Liver (tissue), 9 donors: ENCODE results near the gene TBC1D9B. TPM values are rescaled to one million over a fixed set of nuclear protein-coding genes. Genes with fewer than 3 reads are reported as not detected.

Experiments
- DNase-seq: peaks from one replicate; pipeline ENCODE4 v3.0.0-alpha.2; 2017; ENCODE audit warnings: low spot score
- H3K27ac ChIP-seq, 2 donors: one replicate each; pipeline ENCODE4 v1.7.0; 2013; ENCODE audit warnings: inconsistent platforms in 2 of 2, low read length in 2 of 2, control low read depth in 1 of 2, low read depth in 1 of 2, mild to moderate bottlenecking in 1 of 2
- H3K27me3 ChIP-seq, 4 donors: one replicate each; pipeline versions ENCODE4 v1.6.1 to v1.7.0; 2013; ENCODE audit warnings: low read length in 3 of 4, inconsistent platforms in 1 of 4, mild to moderate bottlenecking in 1 of 4, moderate library complexity in 1 of 4; ENCODE audit not compliant: control insufficient read depth in 4 of 4, insufficient read depth in 4 of 4
- H3K36me3 ChIP-seq, 4 donors: one replicate each; pipeline versions ENCODE4 v1.6.1 to v1.7.0; 2013; ENCODE audit warnings: low read length in 3 of 4, mild to moderate bottlenecking in 3 of 4, low read depth in 1 of 4, moderate library complexity in 1 of 4; ENCODE audit not compliant: control insufficient read depth in 4 of 4, insufficient read depth in 3 of 4
- H3K4me1 ChIP-seq, 4 donors: one replicate each; pipeline versions ENCODE4 v1.6.1 to v1.7.0; 2013; ENCODE audit warnings: low read length in 3 of 4, mild to moderate bottlenecking in 3 of 4, moderate library complexity in 1 of 4; ENCODE audit not compliant: control insufficient read depth in 4 of 4, insufficient read depth in 4 of 4
- H3K4me3 ChIP-seq, 3 donors: one replicate each; pipeline versions ENCODE4 v1.6.1 to v1.7.0; 2013; ENCODE audit warnings: low read length in 3 of 3, control low read depth in 1 of 3, low read depth in 1 of 3, mild to moderate bottlenecking in 1 of 3
- H3K9ac ChIP-seq, 2 donors: one replicate each; pipeline ENCODE4 v1.7.0; 2013; ENCODE audit warnings: low read length in 2 of 2, mild to moderate bottlenecking in 2 of 2, moderate library complexity in 2 of 2, control low read depth in 1 of 2, low read depth in 1 of 2
- H3K9me3 ChIP-seq, 4 donors: one replicate each; pipeline versions ENCODE4 v1.6.1 to v1.7.0; 2013; ENCODE audit warnings: low read length in 3 of 4; ENCODE audit not compliant: control insufficient read depth in 4 of 4
- ATF3 ChIP-seq: IDR thresholded peaks from 2 replicates; pipeline ENCODE4 v1.6.1; 2016; ENCODE audit warnings: antibody characterized with exemption
- CTCF ChIP-seq: fragments of 150-350 bp; IDR thresholded peaks from 2 replicates; pipeline ENCODE4 v1.5.1; 2017; ENCODE audit warnings: improper control_type of control experiment, low read depth, low read length; ENCODE audit not compliant: missing input control
- EGR1 ChIP-seq, 2 donors: IDR thresholded peaks; 2 replicates each; pipeline ENCODE4 v1.6.1; 2016 to 2018; ENCODE audit warnings: antibody characterized with exemption in 2 of 2, low read depth in 2 of 2
- FOXA1 ChIP-seq: IDR thresholded peaks from 2 replicates; pipeline ENCODE4 v1.6.1; 2016; ENCODE audit warnings: antibody characterized with exemption
- FOXA2 ChIP-seq: IDR thresholded peaks from 2 replicates; pipeline ENCODE4 v1.6.1; 2016; ENCODE audit warnings: antibody characterized with exemption
- GABPA ChIP-seq, 2 donors: IDR thresholded peaks in 1 of 2; conservative IDR thresholded peaks in 1 of 2; 2 replicates each; pipeline ENCODE4 v1.6.1; 2016; ENCODE audit warnings: antibody characterized with exemption in 2 of 2, mild to moderate bottlenecking in 1 of 2, moderate library complexity in 1 of 2
- HNF4A ChIP-seq, 2 donors: conservative IDR thresholded peaks; 2 replicates each; pipeline ENCODE4 v1.6.1; 2016; ENCODE audit warnings: antibody characterized with exemption in 2 of 2, mild to moderate bottlenecking in 2 of 2
- HNF4G ChIP-seq: IDR thresholded peaks from 2 replicates; pipeline ENCODE4 v1.6.1; 2016; ENCODE audit warnings: antibody characterized with exemption
- JUND ChIP-seq, 2 donors: IDR thresholded peaks; 2 replicates each; pipeline ENCODE4 v1.6.1; 2016; ENCODE audit warnings: antibody characterized with exemption in 2 of 2
- MAX ChIP-seq: IDR thresholded peaks from 2 replicates; pipeline ENCODE4 v1.6.1; 2016; ENCODE audit warnings: antibody characterized with exemption
- NR2F2 ChIP-seq: IDR thresholded peaks from 2 replicates; pipeline ENCODE4 v1.6.1; 2016; ENCODE audit warnings: antibody characterized with exemption
- RAD21 ChIP-seq, 2 donors: IDR thresholded peaks; 2 replicates each; pipeline ENCODE4 v1.6.1; 2016; ENCODE audit warnings: antibody characterized with exemption in 2 of 2, mild to moderate bottlenecking in 2 of 2
- REST ChIP-seq: IDR thresholded peaks from 2 replicates; pipeline ENCODE4 v1.6.1; 2016; ENCODE audit warnings: antibody characterized with exemption, mild to moderate bottlenecking
- RXRA ChIP-seq, 2 donors: IDR thresholded peaks; 2 replicates each; pipeline ENCODE4 v1.6.1; 2017 to 2018; ENCODE audit warnings: antibody characterized with exemption in 2 of 2, mild to moderate bottlenecking in 1 of 2
- SP1 ChIP-seq: IDR thresholded peaks from 2 replicates; pipeline ENCODE4 v1.6.1; 2018; ENCODE audit warnings: antibody characterized with exemption, mild to moderate bottlenecking
- TAF1 ChIP-seq: conservative IDR thresholded peaks from 2 replicates; pipeline ENCODE4 v1.6.1; 2016; ENCODE audit warnings: antibody characterized with exemption, mild to moderate bottlenecking
- YY1 ChIP-seq: IDR thresholded peaks from 2 replicates; pipeline ENCODE4 v1.6.1; 2016; ENCODE audit warnings: antibody characterized with exemption, mild to moderate bottlenecking
- WGBS: extraction: QIAGEN DNeasy Blood & Tissue Kit; methylation state at CpG from one replicate; pipeline ENCODE4 v1.1.7; 2013; 5-methylcytosine and 5-hydroxymethylcytosine counted together
- polyA plus RNA-seq, 2 donors: library from polyadenylated mRNA; stranded (reverse) in 1 of 2; unstranded in 1 of 2; fragments of 200-250 nt in 1 of 2; fragments of >200 nt in 1 of 2; fragmentation: Nextera tagmentation in 1 of 2; extraction: Ambion mirVana in 1 of 2; gene quantifications; one replicate each; pipeline versions ENCODE4 v1.2.1 to v1.2.3, GENCODE V29; 2013 to 2015
- total RNA-seq, 2 donors: library from RNA; depleted of rRNA; stranded (reverse); fragments of >200 nt; gene quantifications; one replicate each; pipeline ENCODE4 v1.2.3, GENCODE V29; 2014
- TF ChIP-seq, protein P1 (sequence below): IDR thresholded peaks from 2 replicates; pipeline ENCODE4 v1.6.1; 2016; ENCODE audit warnings: antibody characterized with exemption
- donor health status: healthy.
- donor health status: healthy.
- donor health status: healthy.
- donor health status: healthy.
- donor health status: healthy.

Gene TBC1D9B
- total and polyA plus RNA-seq, 4 donors: 23.1 to 55.4 (median 38.7) TPM

DNA sequence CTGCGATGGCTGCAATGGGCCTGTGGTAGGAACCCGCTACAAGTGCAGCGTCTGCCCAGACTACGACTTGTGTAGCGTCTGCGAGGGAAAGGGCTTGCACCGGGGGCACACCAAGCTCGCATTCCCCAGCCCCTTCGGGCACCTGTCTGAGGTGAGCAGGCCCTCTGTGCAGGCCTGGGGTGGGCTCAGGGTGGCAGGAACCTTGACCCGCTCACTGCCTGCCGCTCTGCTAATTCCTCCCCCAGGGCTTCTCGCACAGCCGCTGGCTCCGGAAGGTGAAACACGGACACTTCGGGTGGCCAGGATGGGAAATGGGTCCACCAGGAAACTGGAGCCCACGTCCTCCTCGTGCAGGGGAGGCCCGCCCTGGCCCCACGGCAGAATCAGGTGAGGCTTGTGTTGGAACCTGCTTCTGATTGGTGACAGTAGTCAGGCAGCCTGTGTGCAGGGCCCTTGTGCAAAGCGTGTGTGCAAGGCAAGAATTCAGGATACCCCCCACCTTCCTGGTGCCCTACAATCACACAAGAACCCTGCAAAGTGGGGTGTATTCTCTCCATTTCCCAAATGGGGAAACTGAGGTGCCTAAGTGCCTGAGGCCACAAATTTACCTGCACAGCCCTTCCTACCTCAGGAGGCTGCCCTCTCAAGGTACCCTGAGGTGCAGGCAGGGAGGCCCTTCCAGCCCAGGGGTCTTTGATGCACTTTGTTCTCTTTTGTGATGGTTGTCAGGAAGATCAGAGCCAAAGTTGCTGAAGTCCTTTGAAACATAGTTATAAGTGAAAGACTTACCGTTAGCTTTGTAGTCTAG is 83.6 kb downstream of the TBC1D9B start:
- peaks cover 20 to 47% (median 37%) of the 10 kb centered on the region in 4 donors for H3K36me3 ChIP-seq
- H3K27me3 ChIP-seq: no peaks in the 10 kb centered on the region
- peak overlapping the region; percentile 10 to 36 for H3K27ac ChIP-seq
- H3K9ac ChIP-seq: no peak overlapping the region
- H3K9me3 ChIP-seq: no peaks in the 10 kb centered on the region
- WGBS: 50% methylated on average over 22 of the region's 22 CpGs
- peaks cover 22 to 68% (median 56%) of the 10 kb centered on the region in 4 donors for H3K4me1 ChIP-seq
- TF ChIP-seq CTCF (no peak), EGR1 (IDR thresholded peaks at IDR 0.05; ENCODE audit: low read depth in 2 of 2) (no peak), HNF4G (no peak), HNF4A (conservative IDR thresholded peaks at IDR 0.05) (no peak), REST (no peak), SP1 (no peak), FOXA2 (no peak), FOXA1 (no peak), JUND (IDR thresholded peaks at IDR 0.05) (no peak), RXRA (IDR thresholded peaks at IDR 0.05) (no peak), GABPA (IDR thresholded peaks at IDR 0.05 in 1 of 2, conservative IDR thresholded peaks at IDR 0.05 in 1 of 2) (no peak), ATF3 (no peak), MAX (no peak), YY1 (no peak), NR2F2 (no peak), TAF1 (no peak), RAD21 (IDR thresholded peaks at IDR 0.05) (no peak)
- TF ChIP-seq, protein P1, sequence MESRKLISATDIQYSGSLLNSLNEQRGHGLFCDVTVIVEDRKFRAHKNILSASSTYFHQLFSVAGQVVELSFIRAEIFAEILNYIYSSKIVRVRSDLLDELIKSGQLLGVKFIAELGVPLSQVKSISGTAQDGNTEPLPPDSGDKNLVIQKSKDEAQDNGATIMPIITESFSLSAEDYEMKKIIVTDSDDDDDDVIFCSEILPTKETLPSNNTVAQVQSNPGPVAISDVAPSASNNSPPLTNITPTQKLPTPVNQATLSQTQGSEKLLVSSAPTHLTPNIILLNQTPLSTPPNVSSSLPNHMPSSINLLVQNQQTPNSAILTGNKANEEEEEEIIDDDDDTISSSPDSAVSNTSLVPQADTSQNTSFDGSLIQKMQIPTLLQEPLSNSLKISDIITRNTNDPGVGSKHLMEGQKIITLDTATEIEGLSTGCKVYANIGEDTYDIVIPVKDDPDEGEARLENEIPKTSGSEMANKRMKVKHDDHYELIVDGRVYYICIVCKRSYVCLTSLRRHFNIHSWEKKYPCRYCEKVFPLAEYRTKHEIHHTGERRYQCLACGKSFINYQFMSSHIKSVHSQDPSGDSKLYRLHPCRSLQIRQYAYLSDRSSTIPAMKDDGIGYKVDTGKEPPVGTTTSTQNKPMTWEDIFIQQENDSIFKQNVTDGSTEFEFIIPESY: no peak
- no peak for DNase-seq
- H3K4me3 ChIP-seq: peak overlapping the region in 2 of 3 donors; percentile 15 to 31
